HUES64 (cell line): ENCODE results near the gene CYP3A7.
"Not testable (repeated sequence)": the region's sequence is repeated elsewhere in the genome, so short reads cannot be mapped to it uniquely, and the experiment has no call there.

Experiments used
- H3K27ac ChIP-seq: 2 replicates; pipeline ENCODE4 v1.7.0; 2013; ENCODE audit warnings: low read depth, low read length, inconsistent platforms
- H3K27me3 ChIP-seq: 2 replicates; pipeline ENCODE4 v1.6.1; 2013; ENCODE audit warnings: mild to moderate bottlenecking, low read length; ENCODE audit not compliant: insufficient read depth
- H3K36me3 ChIP-seq: 2 replicates; pipeline ENCODE4 v1.6.1; 2013; ENCODE audit warnings: mild to moderate bottlenecking, low read length; ENCODE audit not compliant: insufficient read depth
- H3K4me1 ChIP-seq: 2 replicates; pipeline ENCODE4 v1.6.1; 2013; ENCODE audit warnings: mild to moderate bottlenecking, low read length, moderate library complexity; ENCODE audit not compliant: insufficient read depth
- H3K4me3 ChIP-seq: 2 replicates; pipeline ENCODE4 v1.5.1; 2013; ENCODE audit warnings: mild to moderate bottlenecking, low read length, moderate library complexity
- H3K9ac ChIP-seq: 2 replicates; pipeline ENCODE4 v1.6.1; 2013; ENCODE audit warnings: mild to moderate bottlenecking, low read depth, low read length
- H3K9me3 ChIP-seq: 2 replicates; pipeline ENCODE4 v1.6.1; 2013; ENCODE audit warnings: low read depth, low read length; ENCODE audit not compliant: insufficient read depth
- WGBS: fragments of 150-250, 120-280 bp; methylation state at CpG from one replicate; pipeline ENCODE4 v1.1.7; 2013; ENCODE audit warnings: missing lambda C conversion rate; 5-methylcytosine and 5-hydroxymethylcytosine counted together

Gene CYP3A7

GRCh38 chr7:99766484-99767099 is 31.6 kb upstream of the CYP3A7 start:
- Histone ChIP-seq H3K9me3 (no peaks in the 10 kb centered on the region), H3K27me3 (no peaks in the 10 kb centered on the region), H3K9ac (no peak overlapping the region), H3K4me1 (no peaks in the 10 kb centered on the region), H3K36me3 (no peaks in the 10 kb centered on the region), H3K27ac (no peak overlapping the region), H3K4me3 (no peak overlapping the region)
- WGBS = 95% methylated on average over 2 of the region's 3 CpGs

- no peaks in the 10 kb centered on the region for H3K4me1 ChIP-seq
- H3K27me3 ChIP-seq = no peaks in the 10 kb centered on the region
- no peak overlapping the region for H3K4me3 ChIP-seq
- 90% methylated on average over 3 of the region's 3 CpGs for WGBS
- no peaks in the 10 kb centered on the region for H3K36me3 ChIP-seq
- H3K27ac ChIP-seq = no peak overlapping the region
- no peaks in the 10 kb centered on the region for H3K9me3 ChIP-seq
- H3K9ac ChIP-seq = no peak overlapping the region
These were observed 29.5 kb upstream of the CYP3A7 start for GRCh38 chr7:99764478-99764877.

GRCh38 chr7:99762680-99763327 is 27.8 kb upstream of the CYP3A7 start:
- no peaks in the 10 kb centered on the region for H3K27me3 ChIP-seq

GRCh38 chr7:99755085-99755484 is 20.1 kb upstream of the CYP3A7 start:
- peaks cover 9% of the 10 kb centered on the region; the same call in 1 of the 2 replicates for H3K4me1 ChIP-seq
- H3K9ac ChIP-seq = no peak overlapping the region
- no peaks in the 10 kb centered on the region for H3K36me3 ChIP-seq
- H3K27ac ChIP-seq = no peak overlapping the region
- H3K4me3 ChIP-seq = no peak overlapping the region
- no peaks in the 10 kb centered on the region for H3K27me3 ChIP-seq
- H3K9me3 ChIP-seq = no peaks in the 10 kb centered on the region
- 89% methylated on average over 1 of the region's 1 CpG for WGBS

More at GRCh38 chr7:99762680-99763327, 27.8 kb upstream of the CYP3A7 start:
- Histone ChIP-seq H3K4me3 (no peak overlapping the region), H3K27ac (no peak overlapping the region), H3K9ac (no peak overlapping the region), H3K4me1 (no peaks in the 10 kb centered on the region), H3K9me3 (no peaks in the 10 kb centered on the region), H3K36me3 (no peaks in the 10 kb centered on the region)
- WGBS = 86% methylated on average over 6 of the region's 7 CpGs

- no peak overlapping the region for H3K4me3 ChIP-seq
These were observed 17.4 kb upstream of the CYP3A7 start for GRCh38 chr7:99752356-99752755.

GRCh38 chr7:99751322-99752052 is 16.5 kb upstream of the CYP3A7 start:
- H3K4me3 ChIP-seq = not testable (repeated sequence)

More at GRCh38 chr7:99752356-99752755, 17.4 kb upstream of the CYP3A7 start:
- 84% methylated on average over 3 of the region's 3 CpGs for WGBS
- H3K27me3 ChIP-seq = no peaks in the 10 kb centered on the region
- no peak overlapping the region for H3K27ac ChIP-seq
- H3K9ac ChIP-seq = no peak overlapping the region
- H3K9me3 ChIP-seq = no peaks in the 10 kb centered on the region
- H3K36me3 ChIP-seq = no peaks in the 10 kb centered on the region
- H3K4me1 ChIP-seq = peaks cover 9% of the 10 kb centered on the region; the same call in 1 of the 2 replicates

GRCh38 chr7:99748846-99749579 is 14.0 kb upstream of the CYP3A7 start:
- Histone ChIP-seq H3K9me3 (no peaks in the 10 kb centered on the region), H3K4me1 (peaks cover 9% of the 10 kb centered on the region; the same call in 1 of the 2 replicates), H3K27me3 (no peaks in the 10 kb centered on the region), H3K4me3 (no peak overlapping the region), H3K36me3 (no peaks in the 10 kb centered on the region), H3K9ac (no peak overlapping the region), H3K27ac (no peak overlapping the region)
- 98% methylated on average over 6 of the region's 6 CpGs for WGBS

More at GRCh38 chr7:99751322-99752052, 16.5 kb upstream of the CYP3A7 start:
- H3K27me3 ChIP-seq, H3K27ac ChIP-seq, H3K9ac ChIP-seq, H3K36me3 ChIP-seq, H3K9me3 ChIP-seq, H3K4me1 ChIP-seq: not testable (repeated sequence)
- 25% methylated on average over 3 of the region's 5 CpGs for whole genome bisulfite sequencing

- not testable (repeated sequence) for H3K9me3 ChIP-seq, H3K4me1 ChIP-seq, H3K27me3 ChIP-seq, H3K36me3 ChIP-seq, H3K4me3 ChIP-seq, H3K27ac ChIP-seq, H3K9ac ChIP-seq
- 100% methylated on average over 2 of the region's 3 CpGs for WGBS
These were observed 11.9 kb upstream of the CYP3A7 start for GRCh38 chr7:99746915-99747314.

GRCh38 chr7:99745395-99745794 is 10.4 kb upstream of the CYP3A7 start:
- not testable (repeated sequence) for H3K9ac ChIP-seq, H3K27ac ChIP-seq, H3K4me1 ChIP-seq, H3K9me3 ChIP-seq, H3K4me3 ChIP-seq, H3K36me3 ChIP-seq, H3K27me3 ChIP-seq
- WGBS = 94% methylated on average over 3 of the region's 3 CpGs

- Histone ChIP-seq H3K36me3 (no peaks in the 10 kb centered on the region), H3K9me3 (no peaks in the 10 kb centered on the region), H3K9ac (no peak overlapping the region), H3K4me1 (peaks cover 3% of the 10 kb centered on the region; the same call in 1 of the 2 replicates), H3K4me3 (no peak overlapping the region), H3K27me3 (no peaks in the 10 kb centered on the region), H3K27ac (no peak overlapping the region)
- WGBS = 94% methylated on average over 4 of the region's 4 CpGs
These were observed 7.9 kb upstream of the CYP3A7 start for GRCh38 chr7:99742737-99743394.
